Measurements from ENCODE around the gene POM121. TPM values are rescaled to one million over a fixed set of nuclear protein-coding genes. Genes with fewer than 3 reads are reported as not detected.
"Not testable (repeated sequence)": the region's sequence is repeated elsewhere in the genome, so short reads cannot be mapped to it uniquely, and the experiment has no call there.

The POM121 gene
- total RNA-seq, 2 donors from 2014 or later: 25.0 to 25.8 TPM

GRCh38 chr7:72946130-72946745, 21.3 kb downstream of the POM121 start:
- intact Hi-C loops (cut with DNase I); DNase-seq (ENCODE audit: low spot score): not testable (repeated sequence)

DNA sequence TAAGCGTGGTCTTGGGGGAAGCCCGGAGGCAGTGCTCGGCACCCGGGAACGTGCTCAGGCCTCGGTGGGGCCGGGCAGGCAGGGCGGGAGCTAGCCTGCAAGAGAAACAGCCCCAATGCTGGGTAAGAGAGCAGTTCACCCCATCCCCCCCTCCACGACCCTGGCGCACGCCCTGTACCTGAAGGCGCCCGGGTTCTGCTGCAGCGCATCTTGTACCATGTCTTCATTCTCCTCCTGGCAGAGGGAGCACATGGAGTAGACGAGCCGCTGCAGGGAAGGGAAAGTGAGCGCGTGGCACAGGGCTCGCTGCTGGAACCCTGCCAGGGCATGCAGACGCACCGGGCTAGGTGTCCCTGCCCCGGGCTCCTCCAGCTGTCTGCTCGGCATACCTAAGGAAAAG, 23.8 kb downstream of the POM121 start:
- DNase-seq (ENCODE audit: low spot score); intact Hi-C loops (cut with DNase I): not testable (repeated sequence)

- DNase-seq (ENCODE audit: low spot score); intact Hi-C loops (cut with DNase I): not testable (repeated sequence)
Measured at GRCh38 chr7:72949276-72949675, 24.4 kb downstream of the POM121 start.

- DNase-seq (ENCODE audit: low spot score); intact Hi-C loops (cut with DNase I): not testable (repeated sequence)
Measured at GRCh38 chr7:72949686-72950085, 24.8 kb downstream of the POM121 start.

DNA sequence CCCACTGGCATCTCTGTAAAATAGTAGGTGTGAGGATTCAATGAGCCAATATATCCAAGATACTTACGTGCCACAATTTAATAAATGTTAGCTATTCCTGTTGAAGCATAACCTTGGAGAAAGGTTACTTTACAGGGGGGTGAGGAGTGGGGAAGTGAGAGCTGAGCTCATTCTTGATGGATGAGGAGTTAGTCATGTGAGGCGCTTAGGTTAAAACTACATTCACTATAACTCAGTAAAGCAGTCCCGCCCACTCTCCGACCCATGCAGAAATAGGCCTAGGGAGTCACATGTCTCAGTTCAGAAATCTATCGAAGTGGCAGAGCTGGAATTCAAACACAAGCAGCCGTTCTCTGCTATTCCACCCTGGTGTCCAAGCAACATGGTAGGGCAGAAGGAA, 25.5 kb downstream of the POM121 start:
- intact Hi-C loops (cut with DNase I); DNase-seq (ENCODE audit: low spot score): not testable (repeated sequence)

DNA sequence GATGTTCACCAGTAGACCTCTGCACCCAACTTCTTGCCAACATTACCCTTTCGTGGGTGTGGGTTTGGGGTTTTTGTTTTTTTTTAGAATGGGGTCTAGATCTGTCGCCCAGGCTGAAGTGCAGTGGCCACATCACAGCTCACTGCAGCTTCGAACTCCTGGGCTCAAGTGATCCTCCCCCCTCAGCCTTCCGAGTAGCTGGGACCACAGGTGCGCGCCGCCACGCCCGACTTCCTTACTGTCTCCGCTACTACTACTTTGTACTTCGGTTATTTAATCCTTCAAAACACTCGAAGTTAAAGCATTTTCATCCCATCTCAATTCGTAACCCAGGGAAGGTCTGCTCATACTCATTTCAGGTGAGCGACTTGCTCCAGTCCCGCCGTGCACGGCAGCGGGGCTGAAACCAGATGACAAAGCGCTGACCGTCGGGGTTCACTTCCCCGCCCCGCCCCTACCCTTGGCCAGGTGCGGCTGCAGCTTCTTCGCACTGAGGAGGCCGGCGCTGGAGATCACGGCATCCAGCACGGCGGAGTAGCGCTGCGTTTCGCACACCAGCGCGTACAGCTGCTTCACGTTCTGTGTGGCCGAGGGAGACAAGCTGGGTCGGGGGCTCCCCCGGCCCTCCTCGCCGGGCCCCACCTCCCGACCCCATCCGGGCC, 29.1 kb downstream of the POM121 start:
- intact Hi-C loops (cut with DNase I); DNase-seq (ENCODE audit: low spot score): not testable (repeated sequence)

DNA sequence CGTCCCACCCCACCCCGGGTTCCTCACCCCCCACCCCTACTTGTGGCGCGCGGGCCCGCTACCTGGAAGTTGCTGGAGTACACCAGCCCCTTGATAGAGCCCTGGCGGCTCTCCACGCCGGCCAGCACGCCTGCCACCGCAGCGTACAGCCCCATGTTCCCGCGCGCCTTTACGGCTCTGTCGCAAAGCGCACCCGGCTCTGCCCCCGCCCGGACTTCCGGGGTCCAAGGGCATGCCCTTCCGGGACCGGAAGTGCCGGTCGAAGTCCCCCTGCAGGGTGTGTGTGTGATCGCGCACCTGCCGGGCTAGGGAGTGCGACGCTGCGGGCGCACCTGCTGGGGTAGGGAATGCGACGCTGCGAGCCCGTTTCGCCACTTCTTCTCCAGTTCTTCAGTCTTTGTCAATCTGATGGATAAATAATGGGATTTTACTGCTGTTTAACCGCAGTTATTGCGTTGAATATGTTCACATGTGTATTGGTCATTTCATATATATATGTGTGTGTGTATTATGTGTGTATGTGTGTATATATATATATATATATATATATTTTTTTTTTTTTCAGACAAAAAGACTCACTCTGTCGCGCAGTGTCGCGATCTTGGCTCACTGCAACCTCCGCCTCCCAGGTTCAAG, 29.8 kb downstream of the POM121 start:
- intact Hi-C loops (cut with DNase I): not testable (repeated sequence)
- DNase-seq (ENCODE audit: low spot score): peak; percentile 46

- intact Hi-C loops (cut with DNase I); DNase-seq (ENCODE audit: low spot score): not testable (repeated sequence)
Measured at GRCh38 chr7:72960029-72960428, 35.1 kb downstream of the POM121 start.

DNA sequence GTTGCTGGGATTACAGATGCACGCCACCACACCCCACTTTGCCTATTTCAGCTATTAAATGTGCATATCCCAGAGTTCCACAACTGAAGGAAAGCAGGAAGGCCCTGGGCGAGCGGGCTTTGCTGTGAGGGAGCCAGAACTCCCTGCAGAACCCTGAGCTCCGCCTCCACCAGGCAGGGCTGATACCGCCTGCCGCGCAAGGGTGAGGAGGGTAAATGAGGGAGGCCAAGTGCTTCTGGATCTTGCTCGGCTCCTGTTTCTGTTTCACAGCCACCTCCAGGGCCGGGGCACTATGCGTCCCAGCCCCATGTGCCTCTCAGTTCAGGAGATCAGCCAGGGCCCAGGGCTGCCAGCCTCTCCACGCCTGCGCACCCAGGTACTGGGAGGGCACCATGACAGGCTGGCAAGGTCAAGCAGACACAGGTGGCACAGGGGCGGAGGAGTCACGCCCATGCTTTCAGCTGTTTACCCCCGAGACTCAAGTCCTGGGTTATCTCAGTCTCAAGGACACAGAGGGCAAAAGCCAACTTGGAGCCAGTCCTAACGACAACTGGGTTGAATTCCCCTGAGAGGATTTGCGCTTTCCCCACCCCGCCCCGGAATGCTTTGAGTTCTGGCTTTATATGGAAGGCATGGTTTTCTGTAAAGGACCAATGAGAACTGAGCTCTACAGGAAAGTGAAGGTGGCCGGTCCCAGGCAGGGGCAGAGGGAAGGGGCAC, 35.9 kb downstream of the POM121 start:
- intact Hi-C loops (cut with DNase I); DNase-seq (ENCODE audit: low spot score): not testable (repeated sequence)

GRCh38 chr7:72961346-72961650, 36.4 kb downstream of the POM121 start:
- DNase-seq (ENCODE audit: low spot score); intact Hi-C loops (cut with DNase I): not testable (repeated sequence)

DNA sequence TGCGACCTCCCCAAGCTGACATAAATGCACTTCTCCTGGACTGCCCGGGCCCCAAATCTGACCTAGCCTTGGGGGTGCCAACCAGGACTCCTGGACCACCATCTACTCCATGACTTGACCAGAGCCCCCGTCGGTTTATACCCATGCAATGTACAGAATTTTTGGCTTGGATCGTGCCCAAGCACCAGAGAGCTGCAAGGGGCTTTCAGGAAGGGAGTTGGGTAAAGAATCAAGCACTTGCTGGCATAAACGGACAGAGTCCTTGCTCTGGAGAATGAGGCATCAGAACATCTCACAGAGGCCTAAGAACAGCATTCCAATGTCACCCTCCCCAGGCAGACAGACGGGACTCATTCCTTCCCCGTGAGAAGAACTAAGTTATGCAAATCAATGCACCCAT, 38.2 kb downstream of the POM121 start:
- intact Hi-C loops (cut with DNase I); DNase-seq (ENCODE audit: low spot score): not testable (repeated sequence)

- intact Hi-C loops (cut with DNase I); DNase-seq (ENCODE audit: low spot score): not testable (repeated sequence)
Measured at GRCh38 chr7:72965186-72965975, 40.5 kb downstream of the POM121 start.

- DNase-seq (ENCODE audit: low spot score): peak; percentile 69
- intact Hi-C loops (cut with DNase I): not testable (repeated sequence)
Measured at GRCh38 chr7:72966892-72967291, 42.0 kb downstream of the POM121 start.

- DNase-seq (ENCODE audit: low spot score); intact Hi-C loops (cut with DNase I): not testable (repeated sequence)
Measured at GRCh38 chr7:72968980-72969516, 44.2 kb downstream of the POM121 start, which contains the start of gene TRIM74. TRIM74 (minus strand) TSS chr7:72969466; CDS start chr7:72966157, 3,309 bp downstream.

DNA sequence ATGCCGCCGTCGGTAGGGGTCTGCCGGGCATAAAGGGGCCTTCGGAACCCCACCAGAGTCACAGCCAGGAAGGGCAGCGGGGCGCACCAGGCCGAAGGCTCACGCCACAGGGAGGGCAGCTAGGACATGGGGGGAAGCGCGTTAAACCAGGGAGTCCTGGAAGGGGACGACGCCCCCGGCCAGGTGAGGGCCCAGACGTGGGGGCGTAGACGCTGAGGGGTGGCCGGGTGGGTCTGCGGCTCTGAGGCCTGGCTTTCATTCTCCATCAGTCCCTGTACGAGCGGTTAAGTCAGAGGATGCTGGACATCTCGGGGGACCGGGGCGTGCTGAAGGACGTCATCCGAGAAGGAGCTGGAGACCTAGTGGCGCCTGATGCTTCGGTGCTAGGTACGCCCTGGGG, 44.8 kb downstream of the POM121 start:
- intact Hi-C loops (cut with DNase I); DNase-seq (ENCODE audit: low spot score): not testable (repeated sequence)

GRCh38 chr7:72971505-72971904, 46.6 kb downstream of the POM121 start:
- DNase-seq (ENCODE audit: low spot score); intact Hi-C loops (cut with DNase I): not testable (repeated sequence)

GRCh38 chr7:72974781-72975180, 49.9 kb downstream of the POM121 start:
- DNase-seq (ENCODE audit: low spot score); intact Hi-C loops (cut with DNase I): not testable (repeated sequence)

- intact Hi-C loops (cut with DNase I): not testable (repeated sequence)
- DNase-seq (ENCODE audit: low spot score): peak; percentile 56
Measured at GRCh38 chr7:72975656-72976286, 50.9 kb downstream of the POM121 start.
